Endothelial cell of umbilical vein (primary cell): ENCODE results near the gene ZBED4.

Source experiments
- CTCF ChIP-seq, 2 donors: IDR thresholded peaks; 1 replicate in 1 of 2; 2 replicates in 1 of 2; pipeline ENCODE4 v1.5.1; 2011; ENCODE audit warnings: low read length in 2 of 2, mild to moderate bottlenecking in 2 of 2, moderate library complexity in 2 of 2, control low read depth in 1 of 2, inconsistent platforms in 1 of 2, low read depth in 1 of 2; ENCODE audit not compliant: insufficient read depth in 1 of 2; ENCODE audit errors: extremely low read depth in 1 of 2
- EZH2 ChIP-seq: IDR thresholded peaks from 2 replicates; pipeline ENCODE4 v1.6.1; 2012; ENCODE audit warnings: borderline replicate concordance, low read depth, mild to moderate bottlenecking, moderate library complexity, low read length, inconsistent platforms; ENCODE audit not compliant: severe bottlenecking
- FOS ChIP-seq: IDR thresholded peaks from 2 replicates; pipeline ENCODE4 v1.6.1; 2011; ENCODE audit warnings: mild to moderate bottlenecking, low read length, moderate library complexity, borderline replicate concordance; ENCODE audit not compliant: insufficient read depth
- GATA2 ChIP-seq: IDR thresholded peaks from 2 replicates; pipeline ENCODE4 v1.7.0; 2011; ENCODE audit warnings: low read depth, mild to moderate bottlenecking, moderate library complexity, mixed read lengths, low read length; ENCODE audit not compliant: insufficient read length, insufficient read depth
- JUN ChIP-seq: IDR thresholded peaks from 2 replicates; pipeline ENCODE4 v1.6.1; 2011; ENCODE audit warnings: borderline replicate concordance, low read depth; ENCODE audit not compliant: insufficient read length, insufficient read depth
- POLR2A ChIP-seq: IDR thresholded peaks from 2 replicates; pipeline ENCODE4 v1.6.1; 2012; ENCODE audit warnings: low read depth, mild to moderate bottlenecking, control low read depth, low read length
- POLR2AphosphoS5 ChIP-seq: IDR thresholded peaks from 2 replicates; pipeline ENCODE4 v1.6.1; 2012; ENCODE audit warnings: low read depth, mild to moderate bottlenecking, control low read depth, low read length, moderate library complexity; ENCODE audit not compliant: insufficient read depth

GRCh38 chr22:49887702-49888101 is 34.1 kb downstream of the ZBED4 start:
- TF ChIP-seq CTCF (IDR thresholded peaks at IDR 0.05; ENCODE audit: extremely low read depth in 1 of 2, insufficient read depth in 1 of 2, low read depth in 1 of 2, low read length in 2 of 2) (no peak), POLR2A (no peak), EZH2 (no peak), POLR2AphosphoS5 (no peak), GATA2 (no peak), JUN (no peak), FOS (no peak)
